OCI-LY1 (cell line): ENCODE data around the gene ETV6.

ENCODE experiments used
- H2AFZ ChIP-seq: fragments of 200-600 bp; sonication (generic), shearing (Covaris generic); 2 replicates; pipeline ENCODE4 v1.6.0; 2014; ENCODE audit warnings: antibody characterized with exemption, mild to moderate bottlenecking, low read length
- H3F3A ChIP-seq: fragments of 200-600 bp; sonication (generic), shearing (Covaris generic); 2 replicates; pipeline ENCODE4 v1.6.0; 2014; ENCODE audit warnings: mild to moderate bottlenecking, antibody characterized with exemption, low read length, moderate library complexity; ENCODE audit not compliant: insufficient read depth
- H3K27ac ChIP-seq: fragments of 200-600 bp; sonication (generic); 2 replicates; pipeline ENCODE4 v1.5.1; 2014; ENCODE audit warnings: low read length, mixed run types, mild to moderate bottlenecking, low read depth; ENCODE audit not compliant: poor library complexity, severe bottlenecking
- H3K27me3 ChIP-seq: fragments of 200-600 bp; sonication (generic); 2 replicates; pipeline ENCODE4 v1.6.0; 2014; ENCODE audit warnings: antibody characterized with exemption, mild to moderate bottlenecking, low read length, moderate library complexity; ENCODE audit not compliant: insufficient read depth
- H3K36me3 ChIP-seq: fragments of 200-600 bp; sonication (generic); 2 replicates; pipeline ENCODE4 v1.6.1; 2014; ENCODE audit warnings: mild to moderate bottlenecking, antibody characterized with exemption, low read length, moderate library complexity, mixed read lengths; ENCODE audit not compliant: insufficient read depth
- H3K4me1 ChIP-seq: fragments of 200-600 bp; sonication (generic); 2 replicates; pipeline ENCODE4 v1.5.1; 2014; ENCODE audit warnings: mild to moderate bottlenecking, low read length, moderate library complexity; ENCODE audit not compliant: insufficient read depth, severe bottlenecking
- H3K4me2 ChIP-seq: fragments of 200-600 bp; sonication (generic), shearing (Covaris generic); 2 replicates; pipeline ENCODE4 v1.6.1; 2014; ENCODE audit warnings: low read length
- H3K4me3 ChIP-seq: fragments of 200-600 bp; sonication (generic); 2 replicates; pipeline ENCODE4 v1.5.1; 2014; ENCODE audit warnings: low read length, low read depth, mild to moderate bottlenecking, mixed read lengths; ENCODE audit not compliant: poor library complexity, severe bottlenecking
- H3K79me2 ChIP-seq: fragments of 200-600 bp; shearing (Covaris generic); 2 replicates; pipeline ENCODE4 v1.6.1; 2016; ENCODE audit warnings: mixed run types, low read length, mixed read lengths; ENCODE audit not compliant: insufficient read depth
- H3K9ac ChIP-seq: fragments of 200-600 bp; sonication (generic), shearing (Covaris generic); 2 replicates; pipeline ENCODE4 v1.6.1; 2014; ENCODE audit warnings: mild to moderate bottlenecking, low read length, mixed read lengths
- H3K9me2 ChIP-seq: fragments of 200-600 bp; sonication (generic), shearing (Covaris generic); 2 replicates; pipeline ENCODE4 v1.6.1; 2014; ENCODE audit warnings: low read depth, mild to moderate bottlenecking, low read length, mixed read lengths
- H3K9me3 ChIP-seq: fragments of 200-600 bp; shearing (Covaris generic); 2 replicates; pipeline ENCODE4 v1.6.1; 2014; ENCODE audit warnings: low read length, mixed read lengths
- H4K20me1 ChIP-seq: fragments of 200-600 bp; sonication (generic), shearing (Covaris generic); 2 replicates; pipeline ENCODE4 v1.6.0; 2016; ENCODE audit warnings: mild to moderate bottlenecking, low read length; ENCODE audit not compliant: insufficient read depth
- CTCF ChIP-seq: fragments of 200-600 bp; sonication (generic), shearing (Covaris generic); IDR thresholded peaks from 2 replicates; pipeline ENCODE4 v1.5.1; 2017; ENCODE audit warnings: mild to moderate bottlenecking, antibody characterized with exemption, low read length, moderate library complexity, mixed read lengths
- EZH2 ChIP-seq: fragments of 200-600 bp; sonication (generic), shearing (Covaris generic); IDR thresholded peaks from 2 replicates; pipeline ENCODE4 v1.8.0; 2017; ENCODE audit warnings: borderline replicate concordance, mixed run types, mild to moderate bottlenecking, antibody characterized with exemption, low read length, moderate library complexity, mixed read lengths

ETV6 gene

GRCh38 chr12:11943919-11944700 lies 294.6 kb downstream of the ETV6 start:
- Histone ChIP-seq H3K4me1 (peaks cover 7% of the 10 kb centered on the region), H2AFZ (no peak overlapping the region), H3K4me3 (no peak overlapping the region), H3K4me2 (no peak overlapping the region), H4K20me1 (no peaks in the 10 kb centered on the region), H3K9ac (no peak overlapping the region), H3K9me3 (no peaks in the 10 kb centered on the region), H3K9me2 (no peaks in the 10 kb centered on the region), H3F3A (no peaks in the 10 kb centered on the region), H3K27me3 (no peaks in the 10 kb centered on the region; the same call in 1 of the 2 replicates), H3K36me3 (no peaks in the 10 kb centered on the region), H3K27ac (no peak overlapping the region), H3K79me2 (no peaks in the 10 kb centered on the region)
- TF ChIP-seq EZH2 (no peak), CTCF (no peak)
